ENCODE data around the gene UBE2F.

- TF ChIP-seq POLR2A (IDR thresholded peaks at IDR 0.05; ENCODE audit: low read depth, low read length) (no peak), SPI1 (IDR thresholded peaks at IDR 0.05; ENCODE audit: low read depth, low read length) (no peak), POLR2AphosphoS5 (IDR thresholded peaks at IDR 0.05; ENCODE audit: low read depth, low read length) (no peak), POU2F2 (IDR thresholded peaks at IDR 0.05; ENCODE audit: low read depth, low read length) (no peak)
Observed at GRCh38 chr2:238024986-238025385, 58.2 kb downstream of the UBE2F start.
